ENCODE results near the gene NPAS3.

GRCh38 chr14:33127531-33127930 lies 188.9 kb downstream of the NPAS3 start:
- TF ChIP-seq HDAC2 (IDR thresholded peaks at IDR 0.05) (no peak), JUN (IDR thresholded peaks at IDR 0.05) (no peak), ZNF302 (CRISPR knock-in tag; IDR thresholded peaks at IDR 0.05) (no peak), RFX5 (IDR thresholded peaks at IDR 0.05) (no peak)

Measured in A549 (cell line).